HepG2 (cell line): ENCODE measurements around the gene IFIT5. TPM values are rescaled to one million over a fixed set of nuclear protein-coding genes. Genes with fewer than 3 reads are reported as not detected.

Experiments used
- ARID4A ChIP-seq: sonication (generic); formaldehyde crosslinking; IDR thresholded peaks from 2 replicates; pipeline ENCODE4 v1.5.0; 2020; ENCODE audit warnings: mild to moderate bottlenecking, missing genetic modification reagents, borderline replicate concordance
- CHCHD3 ChIP-seq: sonication (generic); formaldehyde crosslinking; IDR thresholded peaks from 2 replicates; pipeline ENCODE4 v1.8.0; 2022; ENCODE audit warnings: mild to moderate bottlenecking, missing genetic modification reagents, moderate library complexity
- E2F1 ChIP-seq: sonication (generic); formaldehyde crosslinking; IDR thresholded peaks from 2 replicates; pipeline ENCODE4 v1.5.0; 2020; ENCODE audit warnings: missing genetic modification reagents
- GATAD2A ChIP-seq: IDR thresholded peaks from 2 replicates; pipeline ENCODE4 v1.6.1; 2016
- HOMEZ ChIP-seq: IDR thresholded peaks from 2 replicates; pipeline ENCODE4 v1.6.1; 2016; ENCODE audit warnings: low read depth
- MYNN ChIP-seq: sonication (generic); formaldehyde crosslinking; IDR thresholded peaks from 2 replicates; pipeline ENCODE4 v1.4.0; 2020; ENCODE audit warnings: mild to moderate bottlenecking, low read depth, missing genetic modification reagents
- NFE2L1 ChIP-seq: sonication (generic); formaldehyde crosslinking; IDR thresholded peaks from 2 replicates; pipeline ENCODE4 v1.4.0; 2020; ENCODE audit warnings: missing genetic modification reagents, mild to moderate bottlenecking, borderline replicate concordance
- RXRA ChIP-seq: sonication (generic); formaldehyde crosslinking; IDR thresholded peaks from 2 replicates; pipeline ENCODE4 v1.5.1; 2020; ENCODE audit warnings: missing genetic modification reagents
- SIN3A ChIP-seq: IDR thresholded peaks from 2 replicates; pipeline ENCODE4 v1.6.1; 2011; ENCODE audit warnings: low read depth, mild to moderate bottlenecking, control low read depth, low read length, borderline replicate concordance
- ZBTB42 ChIP-seq: sonication (generic); formaldehyde crosslinking; IDR thresholded peaks from 2 replicates; pipeline ENCODE4 v1.5.0; 2020; ENCODE audit warnings: mild to moderate bottlenecking, missing genetic modification reagents
- ZFP36 ChIP-seq: fragments of 150-350 bp; IDR thresholded peaks from 2 replicates; pipeline ENCODE4 v1.6.1; 2018; ENCODE audit warnings: borderline replicate concordance, low read length, low read depth; ENCODE audit not compliant: partially characterized antibody
- ZFP37 ChIP-seq: sonication (generic); formaldehyde crosslinking; IDR thresholded peaks from 2 replicates; pipeline ENCODE4 v1.4.0; 2020; ENCODE audit warnings: missing genetic modification reagents, borderline replicate concordance
- ZNF713 ChIP-seq: sonication (generic); formaldehyde crosslinking; IDR thresholded peaks from 2 replicates; pipeline ENCODE4 v1.4.0; 2020; ENCODE audit warnings: mild to moderate bottlenecking, missing genetic modification reagents
- ZNF720 ChIP-seq: sonication (generic); formaldehyde crosslinking; IDR thresholded peaks from 2 replicates; pipeline ENCODE4 v1.4.0; 2020; ENCODE audit warnings: missing genetic modification reagents
- polyA plus RNA-seq, 8 experiments: library from polyadenylated mRNA; depleted of rRNA in 3 of 8; stranded (reverse) in 7 of 8; unstranded in 1 of 8; fragments of >200 nt; fragmentation: Illumina TruSeq in 4 of 8; extraction: Trizol in 4 of 8; gene quantifications; 2 replicates each; pipeline versions ENCODE4 v1.2.1 to v1.2.3, GENCODE V29; 2011 to 2016; ENCODE audit warnings: low read depth in 4 of 8, missing spikeins in 1 of 8, mixed read lengths in 1 of 8; ENCODE audit not compliant: insufficient read depth in 1 of 8
- total RNA-seq, 5 experiments: library from RNA; depleted of rRNA; stranded (reverse); fragments of >200 nt; fragmentation: Illumina TruSeq; extraction: Trizol; gene quantifications; 2 replicates each; pipeline ENCODE4 v1.2.3, GENCODE V29; 2016; ENCODE audit warnings: low read depth in 1 of 5
- TF ChIP-seq, protein P1 (sequence below): IDR thresholded peaks from 2 replicates; pipeline ENCODE4 v1.6.1; 2016; ENCODE audit warnings: missing genetic modification reagents, missing compliant biosample characterization
- TF ChIP-seq, protein P2 (sequence below): sonication (generic); formaldehyde crosslinking; IDR thresholded peaks from 2 replicates; pipeline ENCODE4 v1.5.0; 2020; ENCODE audit warnings: missing genetic modification reagents
- TF ChIP-seq, protein P3 (sequence below): sonication (generic); formaldehyde crosslinking; IDR thresholded peaks from 2 replicates; pipeline ENCODE4 v1.8.1; 2023; ENCODE audit warnings: mild to moderate bottlenecking, missing genetic modification reagents
- TF ChIP-seq, protein P4 (sequence below): sonication (generic); formaldehyde crosslinking; IDR thresholded peaks from 2 replicates; pipeline ENCODE4 v1.9.0; 2021; ENCODE audit warnings: missing genetic modification reagents, mild to moderate bottlenecking, borderline replicate concordance

IFIT5 gene
- total and polyA plus RNA-seq, 2 of the 13 experiments (the other 11 are each of a cell fraction or from before 2014, with no cell fraction given) = 2.2 to 8.3 TPM

GRCh38 chr10:89414879-89415821, 782 bp downstream of the IFIT5 start (continued):
- TF ChIP-seq, protein P1, sequence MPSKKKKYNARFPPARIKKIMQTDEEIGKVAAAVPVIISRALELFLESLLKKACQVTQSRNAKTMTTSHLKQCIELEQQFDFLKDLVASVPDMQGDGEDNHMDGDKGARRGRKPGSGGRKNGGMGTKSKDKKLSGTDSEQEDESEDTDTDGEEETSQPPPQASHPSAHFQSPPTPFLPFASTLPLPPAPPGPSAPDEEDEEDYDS = no peak
- no peak for TF ChIP-seq ZFP36
- no peak for TF ChIP-seq MYNN (CRISPR knock-in tag)
- no peak for TF ChIP-seq HOMEZ (CRISPR knock-in tag)
- TF ChIP-seq, protein P2, sequence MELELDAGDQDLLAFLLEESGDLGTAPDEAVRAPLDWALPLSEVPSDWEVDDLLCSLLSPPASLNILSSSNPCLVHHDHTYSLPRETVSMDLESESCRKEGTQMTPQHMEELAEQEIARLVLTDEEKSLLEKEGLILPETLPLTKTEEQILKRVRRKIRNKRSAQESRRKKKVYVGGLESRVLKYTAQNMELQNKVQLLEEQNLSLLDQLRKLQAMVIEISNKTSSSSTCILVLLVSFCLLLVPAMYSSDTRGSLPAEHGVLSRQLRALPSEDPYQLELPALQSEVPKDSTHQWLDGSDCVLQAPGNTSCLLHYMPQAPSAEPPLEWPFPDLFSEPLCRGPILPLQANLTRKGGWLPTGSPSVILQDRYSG = peak; percentile 19; the same call in 1 of the 2 replicates
- no peak for TF ChIP-seq ZBTB42 (CRISPR knock-in tag)
- no peak for TF ChIP-seq CHCHD3 (CRISPR knock-in tag)
- TF ChIP-seq NFE2L1 (CRISPR knock-in tag) = no peak
- no peak for TF ChIP-seq ZFP37 (CRISPR knock-in tag)
- no peak for TF ChIP-seq GATAD2A (CRISPR knock-in tag)
- TF ChIP-seq E2F1 (CRISPR knock-in tag) = no peak; the same call in 1 of the 2 replicates
- peak; percentile 34; the same call in 1 of the 2 replicates for TF ChIP-seq RXRA (CRISPR knock-in tag)
- TF ChIP-seq, protein P3, sequence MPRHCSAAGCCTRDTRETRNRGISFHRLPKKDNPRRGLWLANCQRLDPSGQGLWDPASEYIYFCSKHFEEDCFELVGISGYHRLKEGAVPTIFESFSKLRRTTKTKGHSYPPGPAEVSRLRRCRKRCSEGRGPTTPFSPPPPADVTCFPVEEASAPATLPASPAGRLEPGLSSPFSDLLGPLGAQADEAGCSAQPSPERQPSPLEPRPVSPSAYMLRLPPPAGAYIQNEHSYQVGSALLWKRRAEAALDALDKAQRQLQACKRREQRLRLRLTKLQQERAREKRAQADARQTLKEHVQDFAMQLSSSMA (CRISPR knock-in tag) = no peak
- TF ChIP-seq, protein P4, sequence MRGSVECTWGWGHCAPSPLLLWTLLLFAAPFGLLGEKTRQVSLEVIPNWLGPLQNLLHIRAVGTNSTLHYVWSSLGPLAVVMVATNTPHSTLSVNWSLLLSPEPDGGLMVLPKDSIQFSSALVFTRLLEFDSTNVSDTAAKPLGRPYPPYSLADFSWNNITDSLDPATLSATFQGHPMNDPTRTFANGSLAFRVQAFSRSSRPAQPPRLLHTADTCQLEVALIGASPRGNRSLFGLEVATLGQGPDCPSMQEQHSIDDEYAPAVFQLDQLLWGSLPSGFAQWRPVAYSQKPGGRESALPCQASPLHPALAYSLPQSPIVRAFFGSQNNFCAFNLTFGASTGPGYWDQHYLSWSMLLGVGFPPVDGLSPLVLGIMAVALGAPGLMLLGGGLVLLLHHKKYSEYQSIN (CRISPR knock-in tag) = no peak
- TF ChIP-seq SIN3A = no peak
- TF ChIP-seq ZNF720 = no peak
- TF ChIP-seq ZNF713 = no peak
- peak; percentile 43; the same call in 1 of the 2 replicates for TF ChIP-seq ARID4A (CRISPR knock-in tag)
